Measurements from ENCODE around the gene SPI1. TPM values are rescaled to one million over a fixed set of nuclear protein-coding genes. Genes with fewer than 3 reads are reported as not detected.

SPI1 gene
- total and polyA plus RNA-seq, 12 donors, result 3.4 to 38.9 (median 7.5) TPM

DNA sequence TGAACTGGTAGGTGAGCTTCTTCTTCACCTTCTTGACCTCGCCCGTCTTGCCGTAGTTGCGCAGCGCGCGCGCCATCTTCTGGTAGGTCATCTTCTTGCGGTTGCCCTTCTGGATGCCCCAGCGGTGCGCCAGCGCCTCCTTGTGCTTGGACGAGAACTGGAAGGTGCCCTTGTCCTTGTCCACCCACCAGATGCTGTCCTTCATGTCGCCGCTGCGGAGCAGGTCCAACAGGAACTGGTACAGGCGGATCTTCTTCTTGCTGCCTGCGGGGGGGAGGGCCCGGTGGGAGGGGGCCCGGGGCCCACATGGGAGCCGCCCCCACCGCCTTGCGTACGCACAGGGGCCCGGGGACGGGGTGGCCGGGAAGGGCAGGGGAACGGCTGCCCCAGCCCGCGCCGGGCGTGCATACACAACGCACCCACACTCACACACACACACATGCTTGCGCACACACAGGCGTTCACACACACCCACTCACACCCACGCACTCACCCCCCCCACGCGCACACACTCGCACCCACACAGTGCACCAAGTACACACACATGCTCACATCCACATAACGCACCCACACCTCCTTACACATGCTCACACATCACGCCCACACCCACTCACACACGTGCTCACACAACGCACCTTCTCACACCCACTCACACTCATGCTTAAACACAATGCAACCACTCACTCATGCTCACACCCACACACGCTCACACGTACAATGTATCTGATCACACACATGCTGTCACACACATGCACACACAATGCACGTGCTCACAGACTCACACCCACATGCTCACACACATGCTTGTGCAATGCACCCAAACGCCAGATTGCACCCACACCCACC lies 22.8 kb downstream of the SPI1 start:
- H3K4me3 ChIP-seq, result peak overlapping the region; percentile 32 to 63 (median 47)
- intact Hi-C loops (cut with DNase I), result loop anchor here (2.0 to 10.0 kb wide), 14 partner anchors 78 to 471 kb away; partner anchors contain the start of genes ARFGAP2 (in 4 of the 10), MADD (in 3 of the 10), NR1H3 (in 2 of the 10) and PACSIN3 (in 1 of the 10)
- peaks cover 0 to 26% (median 4%) of the 10 kb centered on the region in 9 donors for H3K4me1 ChIP-seq
- 28 to 35% methylated on average over 33 to 47 of the region's 47 CpGs for WGBS, 2 donors
- ATAC-seq, result peak; percentile 35 to 63 (median 56)
- DNase-seq, result peak; percentile 95 to 97
- no peaks in the 10 kb centered on the region for H3K9me3 ChIP-seq
- peaks cover 0 to 45% (median 0%) of the 10 kb centered on the region in 9 donors for H3K36me3 ChIP-seq
- H3K27me3 ChIP-seq, result no peaks in the 10 kb centered on the region
- peak; percentile 85 to 98 (median 94) for TF ChIP-seq CTCF (IDR thresholded peaks at IDR 0.05)
- peak overlapping the region; percentile 81 to 99 (median 94) for H3K27ac ChIP-seq

- H3K36me3 ChIP-seq, result peaks cover 0 to 39% (median 0%) of the 10 kb centered on the region in 9 donors
- peak overlapping the region; percentile 81 to 99 (median 94) for H3K27ac ChIP-seq
- H3K4me1 ChIP-seq, result peaks cover 0 to 23% (median 4%) of the 10 kb centered on the region in 9 donors
- DNase-seq (peak in 1 of 2 donors; percentile 10), ATAC-seq (peak in 4 of 8 donors; percentile 3 to 12 (median 7))
- no peaks in the 10 kb centered on the region for H3K9me3 ChIP-seq
- H3K4me3 ChIP-seq, result peak overlapping the region; percentile 32 to 63 (median 47)
- no peak for TF ChIP-seq CTCF (IDR thresholded peaks at IDR 0.05)
- H3K27me3 ChIP-seq, result no peaks in the 10 kb centered on the region
- WGBS, 2 donors, result 5 to 13% methylated on average over 19 to 32 of the region's 32 CpGs
- intact Hi-C loops (cut with DNase I), result loop anchor here (2.0 to 10.0 kb wide), 16 partner anchors 78 to 470 kb away; partner anchors contain the start of genes MADD (in 5 of the 10), ARFGAP2 (in 4 of the 10), NR1H3 (in 2 of the 10) and PACSIN3 (in 2 of the 10)
Observed at GRCh38 chr11:47354913-47355282, 23.4 kb downstream of the SPI1 start.

- Histone ChIP-seq H3K27ac (peak overlapping the region; percentile 81 to 99 (median 94)), H3K4me3 (peak overlapping the region; percentile 32 to 63 (median 47)), H3K9me3 (no peaks in the 10 kb centered on the region), H3K36me3 (peaks cover 0 to 32% (median 0%) of the 10 kb centered on the region in 9 donors), H3K4me1 (peaks cover 0 to 23% (median 0%) of the 10 kb centered on the region in 9 donors), H3K27me3 (no peaks in the 10 kb centered on the region)
- intact Hi-C loops (cut with DNase I), result loop anchor here in 9 of 10 donors (2.0 to 10.0 kb wide), 12 partner anchors 79 to 469 kb away; partner anchors contain the start of genes MADD (in 5 of the 9) and PACSIN3 (in 3 of the 9)
- no peak for DNase-seq
- no peak for TF ChIP-seq CTCF (IDR thresholded peaks at IDR 0.05)
- ATAC-seq, result no peak
- WGBS, 2 donors, result 55 to 73% methylated on average over 15 of the region's 15 CpGs
Observed at GRCh38 chr11:47353978-47354774, 24.2 kb downstream of the SPI1 start.
